Measurements from ENCODE around the gene MICAL3.

- TF ChIP-seq CTCF (IDR thresholded peaks at IDR 0.05) (peak; percentile 64), EZH2 (IDR thresholded peaks at IDR 0.05) (no peak), EZH2phosphoT487 (IDR thresholded peaks at IDR 0.05) (no peak)
Observed at GRCh38 chr22:18001040-18001893, 23.1 kb downstream of the MICAL3 start.

All from neural progenitor cell (in vitro differentiated cells).